Central memory CD8-positive, alpha-beta T cell (primary cell): ENCODE measurements around the gene PCNT.

Experiments used
- ATAC-seq: fragments of 150-1000 bp; cut with Tn5 transposase; replicated peaks from 2 replicates; pipeline ENCODE4 v1.10.0; 2022; ENCODE audit warnings: mild to moderate bottlenecking, moderate FRiP score, moderate number of reproducible peaks; ENCODE audit not compliant: poor library complexity, severe bottlenecking; ENCODE audit errors: extremely low read depth
- DNase-seq, 2 donors: peaks; one replicate each; pipeline ENCODE4 v3.0.0; 2021; ENCODE audit warnings: low spot score in 2 of 2
- H3K27ac Mint-ChIP-seq: one replicate; pipeline ENCODE4 v1.8.0; 2022; ENCODE audit warnings: low read depth, mild to moderate bottlenecking, moderate library complexity, mixed read lengths
- H3K27me3 Mint-ChIP-seq: one replicate; pipeline ENCODE4 v1.8.0; 2022; ENCODE audit warnings: mixed read lengths
- H3K36me3 Mint-ChIP-seq: one replicate; pipeline ENCODE4 v1.8.0; 2022; ENCODE audit warnings: mild to moderate bottlenecking, moderate library complexity, mixed read lengths; ENCODE audit not compliant: insufficient read depth
- H3K4me1 Mint-ChIP-seq: one replicate; pipeline ENCODE4 v1.8.0; 2022; ENCODE audit warnings: mixed read lengths
- H3K4me3 Mint-ChIP-seq: one replicate; pipeline ENCODE4 v1.8.0; 2022; ENCODE audit warnings: mild to moderate bottlenecking, moderate library complexity, mixed read lengths
- H3K9me3 Mint-ChIP-seq: one replicate; pipeline ENCODE4 v1.8.0; 2022; ENCODE audit warnings: mixed read lengths

Gene PCNT

GRCh38 chr21:46357684-46358425, 33.9 kb downstream of the PCNT start:
- no peak overlapping the region for H3K4me3 Mint-ChIP-seq
- peaks cover 2% of the 10 kb centered on the region for H3K4me1 Mint-ChIP-seq
- no peaks in the 10 kb centered on the region for H3K27me3 Mint-ChIP-seq
- peaks cover 38% of the 10 kb centered on the region for H3K36me3 Mint-ChIP-seq
- H3K9me3 Mint-ChIP-seq, result no peaks in the 10 kb centered on the region
- DNase-seq (no peak), ATAC-seq (no peak)
- H3K27ac Mint-ChIP-seq, result no peak overlapping the region

GRCh38 chr21:46361176-46361575, 37.2 kb downstream of the PCNT start:
- no peaks in the 10 kb centered on the region for H3K27me3 Mint-ChIP-seq
- H3K27ac Mint-ChIP-seq, result no peak overlapping the region
- peaks cover 10% of the 10 kb centered on the region for H3K4me1 Mint-ChIP-seq
- H3K4me3 Mint-ChIP-seq, result no peak overlapping the region
- ATAC-seq, result no peak
- DNase-seq, result no peak
- H3K9me3 Mint-ChIP-seq, result no peaks in the 10 kb centered on the region
- H3K36me3 Mint-ChIP-seq, result peaks cover 36% of the 10 kb centered on the region

GRCh38 chr21:46361935-46362334, 38.0 kb downstream of the PCNT start:
- no peak overlapping the region for H3K4me3 Mint-ChIP-seq
- no peak overlapping the region for H3K27ac Mint-ChIP-seq
- H3K4me1 Mint-ChIP-seq, result peaks cover 10% of the 10 kb centered on the region
- no peak for ATAC-seq
- DNase-seq, result no peak
- H3K36me3 Mint-ChIP-seq, result peaks cover 37% of the 10 kb centered on the region
- no peaks in the 10 kb centered on the region for H3K9me3 Mint-ChIP-seq
- H3K27me3 Mint-ChIP-seq, result no peaks in the 10 kb centered on the region

DNA sequence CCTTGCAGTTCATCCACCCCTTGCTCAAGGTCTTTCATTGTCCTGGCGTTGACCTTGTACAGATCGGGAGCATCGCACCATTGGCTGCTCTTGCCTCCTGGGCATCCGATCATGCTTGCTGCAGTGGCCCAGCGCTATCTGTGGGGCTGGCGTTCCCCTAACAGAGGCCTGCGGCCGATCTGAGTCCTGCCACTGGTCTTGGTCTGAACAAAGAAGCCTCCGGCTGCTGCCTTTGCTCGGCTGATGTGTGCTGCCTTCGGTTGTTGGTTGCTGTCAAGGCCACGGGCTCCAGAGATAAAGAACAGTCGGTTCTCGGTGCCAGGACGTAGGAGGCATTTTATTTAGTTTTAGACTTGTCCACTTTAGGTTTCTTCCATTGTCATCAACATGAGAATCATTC, 39.0 kb downstream of the PCNT start:
- ATAC-seq, result no peak
- peaks cover 10% of the 10 kb centered on the region for H3K4me1 Mint-ChIP-seq
- H3K36me3 Mint-ChIP-seq, result peaks cover 36% of the 10 kb centered on the region
- H3K27me3 Mint-ChIP-seq, result no peaks in the 10 kb centered on the region
- DNase-seq, result no peak
- no peaks in the 10 kb centered on the region for H3K9me3 Mint-ChIP-seq
- no peak overlapping the region for H3K4me3 Mint-ChIP-seq
- H3K27ac Mint-ChIP-seq, result no peak overlapping the region

GRCh38 chr21:46363698-46364097, 39.7 kb downstream of the PCNT start:
- H3K9me3 Mint-ChIP-seq, result no peaks in the 10 kb centered on the region
- ATAC-seq, result no peak
- no peak overlapping the region for H3K27ac Mint-ChIP-seq
- no peak overlapping the region for H3K4me3 Mint-ChIP-seq
- peaks cover 33% of the 10 kb centered on the region for H3K36me3 Mint-ChIP-seq
- no peak for DNase-seq
- H3K4me1 Mint-ChIP-seq, result peaks cover 15% of the 10 kb centered on the region
- no peaks in the 10 kb centered on the region for H3K27me3 Mint-ChIP-seq

DNA sequence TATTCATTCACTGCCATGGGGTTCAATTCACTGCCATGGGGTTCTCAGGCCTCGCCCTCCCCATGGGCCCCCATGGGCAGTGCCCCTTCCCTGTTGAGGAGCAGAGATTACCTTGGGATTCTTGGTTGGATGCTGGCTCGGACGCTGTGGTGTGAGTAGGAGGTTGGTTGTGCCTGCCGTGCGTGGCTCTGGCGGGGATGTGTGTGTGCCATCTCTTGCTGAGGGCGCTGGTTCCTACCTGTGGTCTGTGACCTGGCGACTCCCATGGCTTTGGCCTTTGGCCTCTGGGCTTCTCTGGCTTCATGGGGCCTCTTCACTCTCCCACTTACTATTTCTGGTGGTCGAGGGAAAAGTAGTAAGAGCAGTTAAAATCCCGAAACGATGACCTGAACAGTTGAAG, 42.1 kb downstream of the PCNT start:
- peaks cover 25% of the 10 kb centered on the region for H3K4me1 Mint-ChIP-seq
- no peak for DNase-seq
- no peak overlapping the region for H3K27ac Mint-ChIP-seq
- ATAC-seq, result no peak
- H3K9me3 Mint-ChIP-seq, result no peaks in the 10 kb centered on the region
- peaks cover 18% of the 10 kb centered on the region for H3K36me3 Mint-ChIP-seq
- no peaks in the 10 kb centered on the region for H3K27me3 Mint-ChIP-seq
- H3K4me3 Mint-ChIP-seq, result no peak overlapping the region

DNA sequence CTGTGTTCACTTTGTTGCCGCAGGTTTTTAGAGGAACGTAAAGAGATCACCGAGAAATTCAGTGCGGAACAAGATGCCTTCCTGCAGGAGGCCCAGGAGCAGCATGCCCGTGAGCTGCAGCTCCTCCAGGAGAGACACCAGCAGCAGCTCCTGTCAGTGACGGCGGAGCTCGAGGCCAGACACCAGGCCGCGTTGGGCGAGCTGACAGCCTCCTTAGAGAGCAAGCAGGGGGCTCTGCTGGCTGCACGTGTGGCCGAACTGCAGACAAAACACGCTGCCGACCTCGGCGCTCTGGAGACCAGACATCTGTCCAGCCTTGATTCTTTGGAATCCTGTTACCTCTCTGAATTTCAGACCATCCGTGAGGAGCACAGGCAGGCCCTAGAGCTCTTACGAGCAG, 42.6 kb downstream of the PCNT start:
- Mint-ChIP-seq H3K27ac (no peak overlapping the region), H3K36me3 (peaks cover 16% of the 10 kb centered on the region), H3K9me3 (no peaks in the 10 kb centered on the region), H3K4me3 (no peak overlapping the region), H3K27me3 (no peaks in the 10 kb centered on the region), H3K4me1 (peaks cover 25% of the 10 kb centered on the region)
- no peak for DNase-seq
- ATAC-seq, result no peak

- H3K27me3 Mint-ChIP-seq, result no peaks in the 10 kb centered on the region
- peaks cover 14% of the 10 kb centered on the region for H3K36me3 Mint-ChIP-seq
- no peak for ATAC-seq
- no peak overlapping the region for H3K4me3 Mint-ChIP-seq
- H3K27ac Mint-ChIP-seq, result no peak overlapping the region
- peaks cover 25% of the 10 kb centered on the region for H3K4me1 Mint-ChIP-seq
- no peaks in the 10 kb centered on the region for H3K9me3 Mint-ChIP-seq
- DNase-seq, result no peak
These were observed 43.0 kb downstream of the PCNT start for GRCh38 chr21:46366966-46367365.

DNA sequence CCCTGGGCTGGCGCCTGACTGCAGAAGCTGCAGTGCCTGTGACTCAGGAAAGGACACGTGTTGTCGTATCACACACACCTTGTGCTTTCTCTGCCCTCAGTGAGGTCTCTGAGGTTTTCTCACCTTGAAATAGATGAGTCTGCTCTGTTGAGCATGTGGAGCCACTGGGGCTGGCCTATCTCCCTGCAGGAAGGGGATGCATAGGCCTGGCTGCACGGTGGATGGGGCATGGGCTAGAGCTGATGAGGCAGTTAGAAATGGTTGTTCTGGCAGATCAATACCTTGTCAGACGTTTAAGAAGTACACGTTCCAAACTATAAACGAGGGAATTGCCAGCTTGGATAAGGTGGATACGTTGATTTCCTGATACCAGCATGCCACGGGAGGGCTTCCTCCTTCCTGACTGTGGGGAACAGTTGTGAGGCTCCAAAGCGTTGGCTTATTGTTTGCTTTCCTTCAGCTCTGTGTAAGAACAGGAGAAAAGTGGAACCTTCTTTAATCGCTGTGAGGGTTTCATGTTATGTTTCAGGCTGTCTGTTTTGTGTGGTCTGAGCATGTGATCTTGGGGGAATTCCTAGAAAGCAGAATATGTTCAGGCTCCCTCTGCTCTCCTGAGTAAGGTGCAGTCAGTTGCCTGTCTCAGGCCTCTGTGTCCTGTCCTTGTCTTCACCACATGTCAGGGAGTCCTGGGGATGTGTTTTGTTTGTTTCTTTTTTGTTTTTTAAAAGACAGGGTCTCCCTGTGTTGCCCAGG, 44.8 kb downstream of the PCNT start:
- ATAC-seq, result peak; percentile 97
- H3K9me3 Mint-ChIP-seq, result no peaks in the 10 kb centered on the region
- peaks cover 21% of the 10 kb centered on the region for H3K4me1 Mint-ChIP-seq
- peaks cover 8% of the 10 kb centered on the region for H3K36me3 Mint-ChIP-seq
- H3K27me3 Mint-ChIP-seq, result no peaks in the 10 kb centered on the region
- DNase-seq, result peak; percentile 21 to 46
- H3K4me3 Mint-ChIP-seq, result peak overlapping the region; percentile 66
- peak overlapping the region; percentile 72 for H3K27ac Mint-ChIP-seq

GRCh38 chr21:46369520-46370235, 45.7 kb downstream of the PCNT start:
- Mint-ChIP-seq H3K4me3 (peak overlapping the region; percentile 66), H3K36me3 (peaks cover 13% of the 10 kb centered on the region), H3K27ac (no peak overlapping the region), H3K4me1 (peaks cover 21% of the 10 kb centered on the region), H3K9me3 (no peaks in the 10 kb centered on the region), H3K27me3 (no peaks in the 10 kb centered on the region)
- DNase-seq (no peak), ATAC-seq (no peak)

DNA sequence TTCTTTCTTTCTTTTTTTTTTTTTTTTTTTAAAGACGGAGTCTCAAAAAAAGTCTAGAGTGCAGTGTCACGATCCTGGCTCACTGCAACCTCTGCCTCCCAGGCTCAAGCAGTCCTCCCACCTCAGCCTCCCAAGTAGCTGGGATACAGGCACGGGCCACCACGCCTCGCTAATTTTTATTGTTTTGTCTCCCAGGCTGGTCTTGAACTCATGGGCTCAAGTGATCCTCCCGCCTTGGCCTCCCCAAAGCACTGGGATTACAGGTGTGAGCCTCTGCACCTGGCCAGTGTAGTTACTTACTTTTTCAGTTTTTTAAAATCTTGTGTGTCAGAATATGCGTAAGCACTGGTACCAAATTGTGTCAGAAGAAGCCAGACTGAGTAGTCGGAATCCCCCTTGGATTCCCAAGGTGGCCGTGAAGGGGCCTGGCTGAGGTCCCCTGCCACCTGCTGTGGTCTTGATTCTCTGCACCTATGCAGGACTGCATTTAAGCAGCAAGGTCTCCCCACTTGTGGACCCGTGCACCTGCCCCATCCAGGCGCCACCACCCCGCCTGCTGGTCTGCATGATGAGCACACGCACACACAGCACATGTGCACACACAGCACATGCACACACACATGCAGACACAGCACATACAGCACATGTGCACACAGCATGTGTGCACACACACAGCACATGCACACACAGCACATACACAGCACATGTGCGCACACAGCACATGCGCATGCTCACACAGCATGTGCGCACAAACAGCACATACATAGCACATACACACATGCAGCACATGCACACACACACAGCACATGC, 47.5 kb downstream of the PCNT start:
- Mint-ChIP-seq H3K4me1 (peaks cover 21% of the 10 kb centered on the region), H3K27me3 (no peaks in the 10 kb centered on the region), H3K36me3 (peaks cover 11% of the 10 kb centered on the region), H3K9me3 (no peaks in the 10 kb centered on the region), H3K4me3 (no peak overlapping the region), H3K27ac (peak overlapping the region; percentile 59)
- DNase-seq (no peak), ATAC-seq (no peak)

GRCh38 chr21:46372014-46372485, 48.1 kb downstream of the PCNT start:
- Mint-ChIP-seq H3K4me1 (peaks cover 21% of the 10 kb centered on the region), H3K27ac (peak overlapping the region; percentile 59), H3K27me3 (no peaks in the 10 kb centered on the region), H3K4me3 (no peak overlapping the region), H3K36me3 (peaks cover 9% of the 10 kb centered on the region), H3K9me3 (no peaks in the 10 kb centered on the region)
- ATAC-seq (no peak), DNase-seq (no peak)
